Measurements from ENCODE around the gene PDE5A.
"Not testable (repeated sequence)": the region's sequence is repeated elsewhere in the genome, so short reads cannot be mapped to it uniquely, and the experiment has no call there.

The PDE5A gene

DNA sequence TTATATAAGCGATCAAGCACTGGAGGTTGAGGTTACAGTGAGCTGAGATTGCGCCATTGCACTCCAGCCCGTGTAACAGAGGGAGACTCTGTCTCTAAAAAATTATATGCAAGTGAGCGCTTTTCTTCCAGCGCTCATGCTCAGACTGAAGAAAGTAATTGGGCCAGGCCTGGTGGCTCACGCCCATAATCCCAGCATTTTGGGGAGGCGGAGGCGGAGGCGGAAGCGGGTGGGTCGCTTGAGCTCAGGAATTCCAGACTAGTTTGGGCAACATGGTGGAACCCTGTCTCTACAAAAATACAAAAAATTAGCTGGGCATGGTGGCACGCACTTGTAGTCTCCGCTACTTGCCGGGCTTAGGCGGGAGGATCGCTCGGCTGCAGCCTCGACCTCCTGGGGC is 172.9 kb downstream of the PDE5A start:
- peak; percentile 30 for DNase-seq

DNA sequence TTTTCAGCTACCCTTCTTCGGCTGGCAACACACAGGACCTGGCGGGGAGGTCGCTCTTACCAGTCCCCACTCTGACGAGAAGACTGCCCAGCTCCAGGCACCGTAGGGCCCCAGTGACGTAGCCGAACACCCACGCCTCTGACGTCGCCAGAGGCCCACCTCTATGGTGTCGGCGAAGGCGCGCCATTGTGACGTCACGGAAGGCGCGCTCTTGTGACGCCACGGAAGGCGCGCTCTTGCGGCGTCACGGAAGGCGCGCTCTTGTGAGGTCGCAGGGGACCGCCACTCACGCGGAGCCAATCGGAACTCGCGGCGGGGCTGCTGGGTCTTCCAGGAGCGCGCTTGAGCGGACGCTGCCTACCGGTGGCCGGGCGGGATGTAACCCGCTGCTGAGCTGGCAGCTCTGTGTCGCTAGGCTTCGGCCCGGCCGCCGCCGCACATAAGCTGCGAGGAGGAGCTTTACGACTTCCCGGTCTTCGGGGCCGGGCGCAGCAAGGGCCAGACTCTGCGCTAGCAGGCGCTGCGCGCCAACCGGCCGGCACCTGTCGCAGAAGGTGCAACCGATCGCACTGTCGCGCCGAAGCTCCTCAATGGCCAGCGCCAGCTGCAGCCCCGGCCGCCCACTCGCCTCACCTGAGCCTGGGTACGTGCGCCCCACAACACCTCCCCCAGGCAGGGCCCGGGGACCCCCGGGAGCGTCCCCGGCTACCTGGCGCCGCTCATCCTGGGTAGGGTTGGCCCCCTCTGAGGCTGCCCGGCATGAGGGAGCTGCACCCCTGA is 173.9 kb downstream of the PDE5A start:
- peak; percentile 92 for DNase-seq

DNA sequence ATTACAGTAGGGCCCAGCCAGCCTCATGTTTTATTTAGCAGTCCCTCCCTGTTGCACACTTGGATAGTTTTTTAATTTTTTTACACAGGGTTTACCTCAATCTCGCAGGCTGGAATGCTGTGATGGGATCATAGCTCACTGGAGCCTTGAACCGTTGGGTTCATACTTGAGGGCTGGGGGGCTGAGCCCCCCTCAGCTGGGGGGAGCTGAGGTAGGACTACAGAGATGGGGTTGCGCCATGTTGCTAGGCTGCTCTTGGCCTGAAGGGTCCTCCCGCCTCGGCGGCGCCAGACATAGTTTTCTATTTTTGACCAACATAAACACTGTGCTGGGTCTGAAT is 174.5 kb downstream of the PDE5A start:
- not testable (repeated sequence) for DNase-seq

DNA sequence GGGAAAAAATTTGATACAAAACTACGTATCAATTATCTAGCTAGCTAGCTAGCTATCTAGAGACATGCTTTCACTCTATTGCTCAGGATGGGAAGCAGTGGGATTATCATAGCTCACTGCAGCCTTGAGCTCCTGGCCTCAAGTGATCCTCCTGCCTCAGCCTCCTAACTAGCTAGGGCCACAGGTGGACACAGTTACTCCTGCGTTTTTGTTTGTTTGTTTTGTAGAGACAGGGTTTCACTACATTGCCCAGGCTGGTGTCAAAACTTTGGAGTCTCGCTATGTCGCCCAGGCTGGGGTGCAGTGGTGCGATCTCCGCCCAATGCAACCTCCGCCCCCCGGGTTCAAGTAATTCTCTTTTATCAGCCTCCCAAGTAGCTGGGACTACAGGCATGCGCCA is 175.3 kb downstream of the PDE5A start:
- not testable (repeated sequence) for DNase-seq

DNA sequence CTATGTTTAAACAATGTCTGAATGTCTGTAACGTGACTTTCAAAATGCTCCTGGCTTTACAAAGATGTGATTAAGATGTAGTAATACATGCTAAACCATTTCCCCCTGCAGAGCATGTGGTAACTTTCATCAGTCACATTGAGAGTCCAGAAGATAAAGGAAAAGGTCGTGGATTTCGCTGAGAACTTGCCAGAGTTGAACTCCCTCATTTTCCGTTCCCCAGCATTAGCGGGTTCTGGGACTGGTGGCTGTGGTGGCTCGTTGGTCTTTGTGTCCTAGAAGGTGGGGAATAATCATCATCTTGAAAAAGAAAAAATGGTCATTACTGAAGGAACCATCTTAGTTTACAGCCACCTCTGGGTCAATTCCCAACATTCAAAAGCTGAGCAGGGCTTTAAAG is 178.8 kb downstream of the PDE5A start:
- not testable (repeated sequence) for DNase-seq

Data from NCI-H146 (cell line).